Trophoblast cell (in vitro differentiated cells and primary cell): ENCODE data around the gene SIK3.

Experiments
- DNase-seq, 2 donors: peaks; one replicate each; pipeline ENCODE4 v3.0.0-alpha.2; 2016
- H2AFZ ChIP-seq: 2 replicates; pipeline ENCODE4 v1.6.1; 2013; ENCODE audit warnings: low read length, moderate library complexity, mild to moderate bottlenecking; ENCODE audit not compliant: insufficient read depth, poor library complexity
- H2AK5ac ChIP-seq: 2 replicates; pipeline ENCODE4 v1.6.1; 2013; ENCODE audit warnings: mild to moderate bottlenecking, low read length
- H2BK120ac ChIP-seq: 2 replicates; pipeline ENCODE4 v1.6.1; 2013; ENCODE audit warnings: low read length, mild to moderate bottlenecking, moderate library complexity; ENCODE audit not compliant: insufficient read depth, poor library complexity
- H2BK12ac ChIP-seq: 2 replicates; pipeline ENCODE4 v1.6.1; 2013; ENCODE audit warnings: mild to moderate bottlenecking, low read length, moderate library complexity
- H2BK5ac ChIP-seq: 2 replicates; pipeline ENCODE4 v1.6.1; 2013; ENCODE audit warnings: low read length, low read depth, moderate library complexity, mild to moderate bottlenecking; ENCODE audit not compliant: poor library complexity
- H3K14ac ChIP-seq: 2 replicates; pipeline ENCODE4 v1.6.1; 2013; ENCODE audit warnings: mild to moderate bottlenecking, low read length
- H3K18ac ChIP-seq: 2 replicates; pipeline ENCODE4 v1.6.1; 2013; ENCODE audit warnings: mild to moderate bottlenecking, low read length
- H3K23ac ChIP-seq: 2 replicates; pipeline ENCODE4 v1.6.1; 2013; ENCODE audit warnings: low read length
- H3K27ac ChIP-seq: 2 replicates; pipeline ENCODE4 v1.5.1; 2013; ENCODE audit warnings: low read depth, mild to moderate bottlenecking, inconsistent platforms, low read length, moderate library complexity
- H3K27me3 ChIP-seq: 2 replicates; pipeline ENCODE4 v1.6.1; 2013; ENCODE audit warnings: inconsistent platforms, mild to moderate bottlenecking, low read length, moderate library complexity; ENCODE audit not compliant: insufficient read depth
- H3K36me3 ChIP-seq, 2 experiments: 1 replicate in 1 of 2; 2 replicates in 1 of 2; pipeline ENCODE4 v1.6.1; 2013; ENCODE audit warnings: low read length in 2 of 2, mild to moderate bottlenecking in 2 of 2, moderate library complexity in 1 of 2; ENCODE audit not compliant: insufficient read depth in 2 of 2, control insufficient read depth in 1 of 2
- H3K4ac ChIP-seq: 2 replicates; pipeline ENCODE4 v1.6.1; 2013; ENCODE audit warnings: low read depth, mild to moderate bottlenecking, low read length, moderate library complexity
- H3K4me1 ChIP-seq, 2 experiments: 1 replicate in 1 of 2; 2 replicates in 1 of 2; pipeline ENCODE4 v1.6.1; 2013; ENCODE audit warnings: low read length in 2 of 2, mild to moderate bottlenecking in 2 of 2, moderate library complexity in 1 of 2; ENCODE audit not compliant: insufficient read depth in 2 of 2, control insufficient read depth in 1 of 2
- H3K4me2 ChIP-seq: 2 replicates; pipeline ENCODE4 v1.6.1; 2013; ENCODE audit warnings: inconsistent platforms, mild to moderate bottlenecking, low read length, moderate library complexity
- H3K4me3 ChIP-seq: 2 replicates; pipeline ENCODE4 v1.5.1; 2013; ENCODE audit warnings: mild to moderate bottlenecking, low read depth, low read length, inconsistent platforms
- H3K79me1 ChIP-seq: one replicate; pipeline ENCODE4 v1.6.1; 2013; ENCODE audit warnings: low read length
- H3K79me2 ChIP-seq: 2 replicates; pipeline ENCODE4 v1.6.1; 2013; ENCODE audit warnings: low read length, mild to moderate bottlenecking; ENCODE audit not compliant: control insufficient read depth, insufficient read depth, poor library complexity
- H3K9ac ChIP-seq: 2 replicates; pipeline ENCODE4 v1.6.1; 2013; ENCODE audit warnings: mild to moderate bottlenecking, low read length
- H3K9me3 ChIP-seq: 2 replicates; pipeline ENCODE4 v1.6.1; 2013; ENCODE audit warnings: low read depth, mild to moderate bottlenecking, control low read depth, inconsistent platforms, low read length; ENCODE audit not compliant: insufficient read depth
- H4K12ac ChIP-seq: 2 replicates; pipeline ENCODE4 v1.6.1; 2013; ENCODE audit warnings: low read depth, mild to moderate bottlenecking, low read length, moderate library complexity
- H4K8ac ChIP-seq: 2 replicates; pipeline ENCODE4 v1.6.1; 2013; ENCODE audit warnings: low read depth, mild to moderate bottlenecking, low read length, moderate library complexity
- H4K91ac ChIP-seq: one replicate; pipeline ENCODE4 v1.6.1; 2013; ENCODE audit warnings: low read depth, mild to moderate bottlenecking, low read length, moderate library complexity
- WGBS: extraction: QIAGEN DNeasy Blood & Tissue Kit; methylation state at CpG from one replicate; pipeline ENCODE4 v1.1.7; 2013; ENCODE audit warnings: missing lambda C conversion rate; ENCODE audit not compliant: insufficient read length, insufficient coverage; ENCODE audit errors: extremely low coverage; 5-methylcytosine and 5-hydroxymethylcytosine counted together

SIK3 gene

DNA sequence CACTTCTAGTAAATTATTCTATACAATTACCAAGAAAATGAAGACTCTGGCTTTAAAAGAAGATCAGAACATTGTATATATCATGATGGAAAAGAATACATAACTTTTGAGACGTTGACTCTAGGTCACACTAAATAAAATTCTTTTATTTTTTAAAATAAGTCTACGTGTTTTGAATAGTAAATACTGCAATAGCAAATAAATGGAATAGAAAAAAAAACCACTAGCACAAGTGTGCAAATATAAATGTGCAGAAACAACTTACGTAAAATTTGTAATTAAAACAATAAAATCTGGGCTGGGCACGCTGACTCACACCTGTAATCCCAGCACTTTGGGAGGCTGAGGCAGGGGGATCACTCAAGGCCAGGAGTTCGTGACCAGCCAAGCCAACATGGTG lies 17.9 kb downstream of the SIK3 start:
- no peak overlapping the region for H4K12ac ChIP-seq
- no peak overlapping the region for H4K91ac ChIP-seq
- H2BK120ac ChIP-seq: no peak overlapping the region
- H3K18ac ChIP-seq: no peak overlapping the region
- H2AFZ ChIP-seq: no peak overlapping the region
- peaks cover 3% of the 10 kb centered on the region for H3K79me1 ChIP-seq
- no peak for DNase-seq
- H3K14ac ChIP-seq: no peak overlapping the region
- WGBS: no CpG with 5 or more reads among the region's 5 CpGs
- no peak overlapping the region for H2BK5ac ChIP-seq
- H3K4me3 ChIP-seq: no peak overlapping the region
- no peak overlapping the region for H3K23ac ChIP-seq
- H4K8ac ChIP-seq: no peak overlapping the region
- H3K27ac ChIP-seq: no peak overlapping the region
- H3K9me3 ChIP-seq: no peaks in the 10 kb centered on the region
- H3K27me3 ChIP-seq: no peaks in the 10 kb centered on the region
- peaks cover 4% of the 10 kb centered on the region for H3K79me2 ChIP-seq
- H2BK12ac ChIP-seq: no peak overlapping the region
- no peak overlapping the region for H2AK5ac ChIP-seq
- H3K9ac ChIP-seq: no peak overlapping the region
- H3K4me1 ChIP-seq: peaks cover 7 to 11% of the 10 kb centered on the region in 2 experiments
- no peak overlapping the region for H3K4me2 ChIP-seq
- H3K4ac ChIP-seq: no peak overlapping the region
- H3K36me3 ChIP-seq: no peaks in the 10 kb centered on the region

DNA sequence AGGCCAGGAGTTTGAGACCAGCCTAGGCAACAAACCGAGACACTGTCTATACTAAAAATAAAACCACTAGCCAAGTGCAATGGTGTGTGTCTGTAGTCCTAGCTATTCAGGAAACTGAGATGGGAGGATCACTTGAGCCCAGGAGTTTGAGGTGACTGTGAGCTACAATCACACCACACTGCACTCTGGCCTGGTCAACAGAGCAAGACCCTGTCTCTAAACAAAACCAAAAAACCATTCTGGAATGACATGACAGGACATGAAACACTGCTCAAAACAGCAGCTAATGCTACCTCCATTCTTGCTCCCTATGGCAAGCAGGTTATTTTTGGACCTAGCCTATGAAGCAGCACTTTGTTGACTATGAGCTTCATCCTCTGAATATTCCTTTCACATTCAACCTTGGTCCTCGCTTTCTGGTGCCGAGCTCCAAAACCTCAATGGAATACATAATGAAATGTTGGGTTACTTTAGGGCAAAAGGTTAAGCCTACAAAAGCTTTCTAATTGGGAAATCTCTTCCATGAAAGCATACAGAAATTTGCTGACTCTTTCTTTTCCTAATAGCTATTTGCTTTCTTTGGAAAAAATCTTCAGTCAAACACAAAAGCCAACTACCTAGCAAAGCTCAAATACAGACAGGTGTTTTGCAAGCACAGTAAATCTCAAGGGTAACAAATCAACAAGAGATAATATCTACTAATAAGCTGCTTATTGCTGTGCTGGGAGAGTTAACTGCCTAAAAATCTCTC lies 21.1 kb downstream of the SIK3 start:
- Histone ChIP-seq H3K79me2 (peaks cover 4% of the 10 kb centered on the region), H3K4me1 (peaks cover 5 to 9% of the 10 kb centered on the region in 2 experiments), H3K4me3 (no peak overlapping the region), H3K4me2 (no peak overlapping the region), H3K23ac (no peak overlapping the region), H3K14ac (no peak overlapping the region), H3K27me3 (no peaks in the 10 kb centered on the region), H3K27ac (no peak overlapping the region), H4K91ac (no peak overlapping the region), H3K79me1 (peaks cover 2% of the 10 kb centered on the region), H3K4ac (peak overlapping the region; percentile 42), H2BK5ac (no peak overlapping the region), H2AK5ac (no peak overlapping the region), H4K8ac (no peak overlapping the region), H2BK120ac (no peak overlapping the region), H3K9ac (no peak overlapping the region), H2AFZ (peak overlapping the region; percentile 10), H2BK12ac (no peak overlapping the region), H3K36me3 (no peaks in the 10 kb centered on the region), H3K18ac (no peak overlapping the region), H4K12ac (no peak overlapping the region), H3K9me3 (no peaks in the 10 kb centered on the region)
- DNase-seq: no peak
- WGBS: no CpG with 5 or more reads among the region's 3 CpGs

DNA sequence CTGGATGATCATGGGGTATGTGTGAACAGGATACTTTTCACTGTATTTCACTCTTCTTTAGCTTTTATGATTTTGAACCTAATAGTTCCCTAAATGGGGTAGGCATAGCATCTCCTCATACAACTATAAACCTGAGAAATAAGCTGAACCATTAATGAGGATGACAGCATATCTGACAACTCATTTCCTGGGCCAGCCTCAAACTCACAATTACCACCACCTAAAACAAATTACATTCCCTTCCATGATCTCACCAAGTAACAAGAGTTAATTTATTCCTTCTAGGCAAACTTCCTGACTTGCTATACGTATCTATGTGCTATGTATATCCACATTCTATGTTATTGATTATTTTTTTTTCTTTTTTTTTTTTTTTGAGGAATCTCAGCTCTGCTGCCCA lies 23.0 kb downstream of the SIK3 start:
- WGBS: no CpG with 5 or more reads among the region's 1 CpG
- no peak overlapping the region for H3K27ac ChIP-seq
- H4K8ac ChIP-seq: no peak overlapping the region
- H4K12ac ChIP-seq: no peak overlapping the region
- no peak overlapping the region for H3K4me2 ChIP-seq
- no peak overlapping the region for H2BK5ac ChIP-seq
- peaks cover 2% of the 10 kb centered on the region for H3K79me2 ChIP-seq
- no peak overlapping the region for H2BK120ac ChIP-seq
- no peaks in the 10 kb centered on the region for H3K36me3 ChIP-seq
- no peak overlapping the region for H3K4me3 ChIP-seq
- DNase-seq: no peak
- H3K4me1 ChIP-seq: peaks cover 11 to 13% of the 10 kb centered on the region in 2 experiments
- no peaks in the 10 kb centered on the region for H3K9me3 ChIP-seq
- H3K79me1 ChIP-seq: peaks cover 5% of the 10 kb centered on the region
- H2BK12ac ChIP-seq: no peak overlapping the region
- no peak overlapping the region for H3K14ac ChIP-seq
- no peak overlapping the region for H4K91ac ChIP-seq
- no peak overlapping the region for H2AFZ ChIP-seq
- no peak overlapping the region for H2AK5ac ChIP-seq
- no peak overlapping the region for H3K4ac ChIP-seq
- no peak overlapping the region for H3K9ac ChIP-seq
- no peak overlapping the region for H3K23ac ChIP-seq
- H3K18ac ChIP-seq: no peak overlapping the region
- no peaks in the 10 kb centered on the region for H3K27me3 ChIP-seq

DNA sequence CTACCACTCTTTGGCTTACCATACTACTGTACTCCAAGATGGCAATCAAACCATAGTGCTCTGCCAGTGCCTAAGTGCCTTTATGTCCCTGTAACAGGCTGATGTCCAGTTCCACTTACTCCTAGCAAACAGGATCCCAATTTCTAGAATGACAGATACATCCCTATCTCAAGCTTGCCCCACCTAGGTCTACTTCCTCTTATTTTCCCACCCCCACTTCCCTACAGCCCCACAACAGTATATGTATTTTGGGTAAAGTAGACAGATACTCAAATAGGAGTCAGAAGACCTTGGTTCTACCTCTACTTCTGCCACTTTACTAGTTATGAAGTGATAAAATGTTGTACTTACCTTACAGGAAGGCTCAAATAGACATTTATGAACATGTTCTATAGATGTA lies 24.1 kb downstream of the SIK3 start:
- Histone ChIP-seq H3K79me1 (peaks cover 5% of the 10 kb centered on the region), H3K4ac (no peak overlapping the region), H3K27me3 (no peaks in the 10 kb centered on the region), H4K8ac (no peak overlapping the region), H3K18ac (no peak overlapping the region), H3K79me2 (peaks cover 2% of the 10 kb centered on the region), H3K4me2 (no peak overlapping the region), H2AFZ (no peak overlapping the region), H3K4me1 (peaks cover 11 to 13% of the 10 kb centered on the region in 2 experiments), H3K14ac (no peak overlapping the region), H3K36me3 (no peaks in the 10 kb centered on the region), H2BK12ac (no peak overlapping the region), H2AK5ac (no peak overlapping the region), H4K91ac (no peak overlapping the region), H2BK120ac (no peak overlapping the region), H3K9ac (no peak overlapping the region), H3K27ac (no peak overlapping the region), H3K9me3 (no peaks in the 10 kb centered on the region), H4K12ac (no peak overlapping the region), H3K4me3 (no peak overlapping the region), H2BK5ac (no peak overlapping the region), H3K23ac (no peak overlapping the region)
- no peak for DNase-seq
